ENCODE measurements around the gene SCD.
"Not testable (repeated sequence)": the region's sequence is repeated elsewhere in the genome, so short reads cannot be mapped to it uniquely, and the experiment has no call there.

The SCD gene

DNA sequence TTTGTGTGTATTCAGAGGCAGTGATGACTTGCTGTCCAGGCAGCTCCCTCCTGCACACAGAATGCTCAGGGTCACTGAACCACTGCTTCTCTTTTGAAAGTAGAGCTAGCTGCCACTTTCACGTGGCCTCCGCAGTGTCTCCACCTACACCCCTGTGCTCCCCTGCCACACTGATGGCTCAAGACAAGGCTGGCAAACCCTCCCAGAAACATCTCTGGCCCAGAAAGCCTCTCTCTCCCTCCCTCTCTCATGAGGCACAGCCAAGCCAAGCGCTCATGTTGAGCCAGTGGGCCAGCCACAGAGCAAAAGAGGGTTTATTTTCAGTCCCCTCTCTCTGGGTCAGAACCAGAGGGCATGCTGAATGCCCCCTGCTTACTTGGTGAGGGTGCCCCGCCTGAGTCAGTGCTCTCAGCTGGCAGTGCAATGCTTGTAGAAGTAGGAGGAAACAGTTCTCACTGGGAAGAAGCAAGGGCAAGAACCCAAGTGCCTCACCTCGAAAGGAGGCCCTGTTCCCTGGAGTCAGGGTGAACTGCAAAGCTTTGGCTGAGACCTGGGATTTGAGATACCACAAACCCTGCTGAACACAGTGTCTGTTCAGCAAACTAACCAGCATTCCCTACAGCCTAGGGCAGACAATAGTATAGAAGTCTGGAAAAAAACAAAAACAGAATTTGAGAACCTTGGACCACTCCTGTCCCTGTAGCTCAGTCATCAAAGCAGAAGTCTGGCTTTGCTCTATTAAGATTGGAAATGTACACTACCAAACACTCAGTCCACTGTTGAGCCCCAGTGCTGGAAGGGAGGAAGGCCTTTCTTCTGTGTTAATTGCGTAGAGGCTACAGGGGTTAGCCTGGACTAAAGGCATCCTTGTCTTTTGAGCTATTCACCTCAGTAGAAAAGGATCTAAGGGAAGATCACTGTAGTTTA is 15.8 kb downstream of the SCD start:
- DNase-seq = no peak

DNA sequence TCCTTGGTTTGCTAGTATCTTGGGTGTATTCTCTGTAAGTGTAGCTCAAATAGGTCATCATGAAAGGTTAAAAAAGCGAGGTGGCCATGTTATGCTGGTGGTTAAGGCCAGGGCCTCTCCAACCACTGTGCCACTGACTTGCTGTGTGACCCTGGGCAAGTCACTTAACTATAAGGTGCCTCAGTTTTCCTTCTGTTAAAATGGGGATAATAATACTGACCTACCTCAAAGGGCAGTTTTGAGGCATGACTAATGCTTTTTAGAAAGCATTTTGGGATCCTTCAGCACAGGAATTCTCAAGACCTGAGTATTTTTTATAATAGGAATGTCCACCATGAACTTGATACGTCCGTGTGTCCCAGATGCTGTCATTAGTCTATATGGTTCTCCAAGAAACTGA is 17.1 kb downstream of the SCD start:
- no peak for DNase-seq

GRCh38 chr10:100364735-100365391 is 17.8 kb downstream of the SCD start:
- no peak for DNase-seq

DNA sequence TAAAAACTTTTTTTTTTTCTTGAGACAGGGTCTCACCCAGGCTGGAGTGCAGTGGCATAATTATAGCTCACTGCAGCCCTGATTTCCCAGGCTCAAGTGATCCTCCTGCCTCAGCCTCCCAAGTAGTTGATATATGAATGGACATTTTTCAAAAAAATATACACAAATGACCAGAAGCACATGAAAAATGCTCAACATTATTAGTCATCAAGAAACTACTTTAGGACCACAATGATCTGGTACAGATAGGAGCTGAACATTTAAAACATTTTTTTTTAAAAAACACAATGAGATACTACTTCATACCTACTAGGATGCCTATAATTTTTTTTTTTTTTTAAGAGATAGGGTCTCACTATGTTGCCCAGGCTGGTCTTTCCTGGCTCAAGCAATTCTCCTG is 21.7 kb downstream of the SCD start:
- DNase-seq = no peak

DNA sequence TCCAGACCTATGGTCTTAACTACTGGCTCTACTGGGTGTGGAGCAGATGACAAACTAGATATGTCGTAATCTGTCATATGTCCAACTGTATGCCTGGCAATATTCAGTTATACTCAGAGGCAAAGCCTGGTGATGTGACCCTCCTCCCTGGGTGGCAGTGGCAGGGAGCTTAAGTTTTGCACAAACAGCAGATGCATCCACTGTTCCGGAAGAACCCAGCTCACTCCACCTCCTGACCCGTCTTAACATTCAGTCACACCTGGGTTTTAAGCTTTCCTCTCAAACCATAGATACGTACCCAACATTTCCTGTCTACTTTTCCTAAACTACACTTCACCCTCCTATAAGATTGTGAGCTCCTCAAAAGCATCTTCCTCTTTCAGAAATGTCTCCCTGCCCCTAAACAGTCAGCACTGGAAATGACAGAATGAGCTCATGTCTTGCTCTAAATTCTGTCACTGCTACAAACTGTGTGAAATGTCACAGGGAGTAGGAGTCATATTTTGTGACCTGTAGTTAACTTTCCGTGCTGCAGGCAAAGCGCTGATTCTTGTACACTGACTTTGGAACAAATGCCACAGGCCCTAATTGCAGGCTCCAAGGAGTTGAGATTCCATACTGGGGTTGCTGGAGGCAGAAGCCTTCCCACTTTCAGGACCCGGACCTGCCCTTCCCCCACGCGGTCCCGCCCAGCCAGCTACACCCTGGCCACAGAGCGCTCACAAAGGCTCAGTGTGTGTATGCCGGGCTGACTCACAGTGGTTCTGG is 23.9 kb downstream of the SCD start:
- peak; percentile 83 to 84 for DNase-seq

- no peak for DNase-seq
These were observed 24.5 kb downstream of the SCD start for GRCh38 chr10:100371482-100372027.

GRCh38 chr10:100372415-100373297 is 25.6 kb downstream of the SCD start:
- no peak for DNase-seq

DNA sequence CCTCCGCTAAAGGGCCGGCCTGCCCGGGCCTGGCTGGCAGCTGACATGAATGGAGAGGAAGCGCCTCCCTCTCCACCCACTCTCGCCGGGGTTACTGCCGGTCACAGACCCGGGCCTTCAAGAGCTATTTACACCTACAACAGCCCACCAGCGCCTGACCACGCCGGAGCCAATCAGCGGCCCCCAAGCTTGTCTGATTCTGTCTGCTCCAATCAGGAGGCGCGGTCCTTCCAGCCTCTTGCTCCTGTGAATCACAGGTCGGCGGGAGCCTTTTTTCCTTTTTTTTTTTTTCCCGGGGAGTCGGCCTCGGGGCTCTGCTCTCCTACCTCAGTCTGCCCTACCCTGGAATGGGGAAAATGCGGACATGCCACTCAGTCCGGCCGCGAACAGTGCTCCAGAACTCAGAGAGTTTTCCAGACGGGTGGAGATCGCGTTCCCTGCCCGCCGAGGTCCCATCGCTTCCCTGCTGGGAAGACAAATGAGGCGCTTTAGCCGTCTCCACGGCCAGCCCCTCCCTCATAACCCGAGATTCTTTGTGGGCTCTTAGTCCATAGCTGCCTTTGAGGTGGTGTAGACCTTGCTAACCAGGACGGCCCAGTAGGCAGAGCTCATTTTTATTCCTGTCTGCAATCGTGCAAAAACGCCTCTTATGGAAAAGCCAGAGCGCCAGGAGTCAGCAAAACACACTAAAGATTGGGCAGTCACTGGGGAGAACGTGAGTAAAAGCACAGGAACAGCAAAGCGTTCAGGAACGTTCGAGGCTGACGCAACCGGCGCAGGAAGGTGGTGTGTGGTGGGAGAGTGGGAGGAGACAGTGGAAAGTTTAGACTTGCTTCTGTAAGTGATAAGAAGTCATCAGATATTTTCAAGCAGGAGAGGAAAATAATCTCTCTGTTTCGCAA is 26.5 kb downstream of the SCD start:
- peak; percentile 94 to 95 for DNase-seq

- DNase-seq = no peak
These were observed 27.2 kb downstream of the SCD start for GRCh38 chr10:100374200-100374655.

GRCh38 chr10:100374677-100375353 is 27.8 kb downstream of the SCD start:
- DNase-seq = peak in 1 of 2 experiments; percentile 22

DNA sequence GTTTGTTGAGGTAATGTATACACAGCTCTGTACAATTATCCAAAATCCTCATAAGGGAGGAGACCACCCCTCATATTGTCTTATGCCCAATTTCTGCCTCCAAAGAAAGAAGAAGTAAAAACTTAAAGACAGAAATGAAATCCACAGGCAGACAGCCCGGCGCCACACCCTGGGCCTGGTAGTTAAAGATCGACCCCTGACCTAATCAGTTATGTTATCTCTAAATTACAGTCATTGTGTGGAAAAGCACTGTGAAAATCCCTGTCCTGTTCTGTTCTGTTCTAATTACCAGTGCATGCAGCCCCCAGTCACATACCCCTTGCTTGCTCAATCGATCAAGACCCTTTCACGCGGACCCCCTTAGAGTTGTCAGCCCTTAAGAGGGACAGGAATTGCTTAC is 29.6 kb downstream of the SCD start:
- not testable (repeated sequence) for DNase-seq

DNA sequence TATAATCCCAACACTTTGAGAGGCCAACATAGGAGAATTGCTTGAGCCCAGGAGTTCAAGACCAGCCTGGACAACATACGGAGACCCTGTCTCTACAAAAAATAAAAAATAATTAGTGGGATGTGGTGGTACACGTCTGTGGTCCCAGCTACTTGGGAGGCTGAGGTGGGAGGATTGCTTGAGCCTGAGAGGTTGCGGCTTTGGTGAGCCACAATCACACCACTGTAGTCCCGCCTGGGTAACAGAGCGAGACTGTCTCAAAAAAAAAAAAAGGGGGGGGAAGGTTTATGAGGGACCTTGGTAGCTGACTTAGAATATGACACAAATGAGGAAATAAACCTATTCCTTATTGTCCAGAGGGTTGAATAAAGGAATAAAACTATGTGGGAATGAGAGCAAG is 30.8 kb downstream of the SCD start:
- no peak for DNase-seq

- DNase-seq = no peak
These were observed 33.4 kb downstream of the SCD start for GRCh38 chr10:100380400-100380799.

DNA sequence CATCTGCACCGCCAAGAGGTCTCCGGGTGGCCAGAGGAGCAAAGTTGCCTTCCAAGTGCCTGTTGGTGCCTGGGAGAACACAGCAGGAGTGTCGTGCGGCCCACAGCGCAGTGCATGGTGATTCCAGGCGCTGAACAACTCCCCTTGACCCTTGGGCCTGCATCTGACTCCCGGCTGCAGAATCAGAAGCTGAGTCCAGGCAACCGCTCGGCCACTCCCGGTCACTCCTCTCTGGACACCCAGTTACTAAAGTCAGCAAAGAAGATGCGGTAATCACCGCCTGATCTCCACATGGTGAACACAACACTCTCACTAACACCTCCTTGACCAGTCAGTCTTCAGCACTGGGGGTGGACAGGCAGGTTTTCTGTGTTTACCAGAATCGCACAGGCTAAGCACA is 35.5 kb downstream of the SCD start:
- DNase-seq = no peak

DNA sequence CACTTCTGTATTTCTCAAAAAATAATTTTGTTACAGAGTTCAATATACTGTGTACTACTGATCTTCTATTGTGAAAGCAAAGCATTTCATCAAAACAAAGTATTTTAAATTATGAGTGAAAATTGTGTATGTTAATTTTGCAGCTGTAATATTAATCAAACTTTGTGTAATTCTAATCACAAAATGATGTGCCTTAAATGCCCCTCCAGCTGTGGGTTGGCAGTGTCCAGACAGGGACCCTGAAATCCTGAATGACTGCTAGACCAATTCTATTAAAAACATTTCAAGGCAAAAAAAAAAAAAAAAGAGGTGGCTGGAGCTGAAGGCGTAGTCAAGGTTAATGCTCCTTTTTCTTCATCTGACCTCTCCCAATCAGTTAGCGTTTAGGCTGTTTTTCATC is 36.2 kb downstream of the SCD start:
- no peak for DNase-seq

DNA sequence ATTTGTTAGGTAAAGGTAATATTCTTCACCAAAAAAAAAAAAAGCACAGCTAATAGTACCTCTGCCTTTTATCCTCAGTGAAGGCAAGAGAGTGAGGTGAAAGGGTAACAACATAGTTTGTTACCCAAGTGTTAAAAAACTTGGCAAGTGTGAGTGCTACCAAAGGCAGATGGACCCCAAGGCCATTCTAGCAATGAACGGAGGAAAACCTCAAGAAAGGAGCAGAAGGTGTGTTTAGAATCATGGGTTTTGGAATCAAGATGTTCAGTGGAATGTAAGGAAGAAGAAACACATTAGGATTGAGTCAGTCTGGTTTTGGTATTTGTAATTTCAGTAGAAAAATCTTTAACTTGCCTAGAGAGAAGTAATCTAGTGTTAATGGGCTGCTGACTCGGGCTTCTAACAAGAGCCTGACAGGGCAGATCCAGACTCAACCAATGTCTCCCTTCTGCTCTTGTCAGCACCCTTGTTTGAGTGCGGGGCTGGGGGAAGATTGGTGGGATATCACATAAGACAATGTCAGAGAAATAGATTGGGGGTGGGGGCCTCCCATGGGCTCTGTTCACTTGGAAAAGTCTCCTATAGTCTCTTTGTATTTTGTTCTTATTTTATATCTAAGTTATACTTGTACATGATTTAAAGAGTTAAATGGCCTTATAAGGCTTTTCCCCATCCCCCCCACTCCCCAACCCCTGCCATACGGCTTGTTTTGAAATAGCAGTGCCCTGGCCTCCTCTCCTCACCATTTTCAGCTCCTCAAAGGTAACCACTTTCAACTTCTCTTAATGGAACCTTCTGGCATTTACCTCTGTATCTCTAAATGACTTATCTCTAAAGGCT is 44.4 kb downstream of the SCD start:
- DNase-seq = no peak

- DNase-seq = no peak
These were observed 45.6 kb downstream of the SCD start for GRCh38 chr10:100392686-100393003.

DNA sequence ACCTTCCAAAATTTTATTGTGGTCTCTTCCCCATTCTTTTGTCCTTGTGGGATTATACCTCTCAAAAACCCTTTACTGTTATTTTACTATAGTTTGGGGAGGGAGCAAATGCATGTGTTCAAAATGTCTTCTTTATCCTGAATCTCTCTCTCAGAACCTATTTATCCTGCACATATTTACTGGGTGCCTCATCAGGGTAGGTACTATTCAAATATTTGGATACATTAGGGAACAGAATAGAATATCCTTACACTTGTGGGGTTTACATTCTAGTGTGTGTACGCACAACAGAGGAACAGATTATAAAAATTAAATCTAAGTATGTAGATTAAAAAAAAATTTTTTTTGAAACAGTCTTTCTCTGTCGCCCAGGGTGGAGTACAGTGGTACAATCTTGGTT is 48.6 kb downstream of the SCD start:
- DNase-seq = no peak

DNA sequence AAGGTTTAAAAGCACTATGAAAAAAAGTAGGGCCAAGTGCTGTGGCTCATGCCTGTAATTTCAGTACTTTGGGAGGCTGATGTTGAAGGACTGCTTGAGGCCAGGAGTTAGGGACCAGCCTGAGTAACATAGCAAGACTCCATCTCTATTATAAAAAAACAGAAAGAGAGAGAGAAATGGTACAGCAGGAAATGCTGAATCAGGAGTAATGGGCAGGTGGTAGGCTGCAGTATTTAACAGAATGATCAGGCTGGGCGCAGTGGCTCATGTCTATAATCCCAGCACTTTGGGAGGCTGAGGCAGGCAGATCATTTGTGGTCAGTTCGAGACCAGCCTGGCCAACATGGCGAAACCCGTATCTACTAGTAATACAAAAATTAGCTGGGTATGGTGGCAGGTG is 49.6 kb downstream of the SCD start:
- DNase-seq = no peak
